Osteocyte (in vitro differentiated cells): ENCODE results near the gene DPEP3. TPM values are rescaled to one million over a fixed set of nuclear protein-coding genes. Genes with fewer than 3 reads are reported as not detected.
A peak's percentile ranks its signal among the peaks of the same experiment; 100 is the strongest.

Source experiments
- DNase-seq: peaks from one replicate; pipeline ENCODE4 v3.0.0; 2021; ENCODE audit warnings: mixed read lengths; ENCODE audit not compliant: unreplicated experiment; ENCODE audit errors: extremely low spot score
- H3K27ac Mint-ChIP-seq: one replicate; pipeline ENCODE4 v1.8.0; 2021; ENCODE audit warnings: mild to moderate bottlenecking, mixed read lengths; ENCODE audit not compliant: unreplicated experiment
- H3K27me3 Mint-ChIP-seq: one replicate; pipeline ENCODE4 v1.8.0; 2021; ENCODE audit warnings: mixed read lengths; ENCODE audit not compliant: unreplicated experiment
- H3K36me3 Mint-ChIP-seq: one replicate; pipeline ENCODE4 v1.8.0; 2021; ENCODE audit warnings: mixed read lengths; ENCODE audit not compliant: unreplicated experiment
- H3K4me1 Mint-ChIP-seq: one replicate; pipeline ENCODE4 v1.8.0; 2021; ENCODE audit warnings: mixed read lengths; ENCODE audit not compliant: unreplicated experiment
- H3K4me3 Mint-ChIP-seq: one replicate; pipeline ENCODE4 v1.8.0; 2021; ENCODE audit warnings: mild to moderate bottlenecking, moderate library complexity, mixed read lengths; ENCODE audit not compliant: unreplicated experiment
- H3K9me3 Mint-ChIP-seq: one replicate; pipeline ENCODE4 v1.8.0; 2021; ENCODE audit warnings: mixed read lengths; ENCODE audit not compliant: unreplicated experiment
- total RNA-seq: library from RNA; stranded (reverse); gene quantifications from 2 replicates; pipeline ENCODE4 v1.2.1, GENCODE V29; 2021
- TF ChIP-seq, protein P1 (sequence below): fragments of 200-600 bp; sonication (generic); IDR thresholded peaks from 2 replicates; pipeline ENCODE4 v1.5.0; 2021; ENCODE audit warnings: antibody characterized with exemption, mild to moderate bottlenecking, moderate library complexity

The DPEP3 gene
- total RNA-seq, 1 donor from 2014 or later: not detected

DNA sequence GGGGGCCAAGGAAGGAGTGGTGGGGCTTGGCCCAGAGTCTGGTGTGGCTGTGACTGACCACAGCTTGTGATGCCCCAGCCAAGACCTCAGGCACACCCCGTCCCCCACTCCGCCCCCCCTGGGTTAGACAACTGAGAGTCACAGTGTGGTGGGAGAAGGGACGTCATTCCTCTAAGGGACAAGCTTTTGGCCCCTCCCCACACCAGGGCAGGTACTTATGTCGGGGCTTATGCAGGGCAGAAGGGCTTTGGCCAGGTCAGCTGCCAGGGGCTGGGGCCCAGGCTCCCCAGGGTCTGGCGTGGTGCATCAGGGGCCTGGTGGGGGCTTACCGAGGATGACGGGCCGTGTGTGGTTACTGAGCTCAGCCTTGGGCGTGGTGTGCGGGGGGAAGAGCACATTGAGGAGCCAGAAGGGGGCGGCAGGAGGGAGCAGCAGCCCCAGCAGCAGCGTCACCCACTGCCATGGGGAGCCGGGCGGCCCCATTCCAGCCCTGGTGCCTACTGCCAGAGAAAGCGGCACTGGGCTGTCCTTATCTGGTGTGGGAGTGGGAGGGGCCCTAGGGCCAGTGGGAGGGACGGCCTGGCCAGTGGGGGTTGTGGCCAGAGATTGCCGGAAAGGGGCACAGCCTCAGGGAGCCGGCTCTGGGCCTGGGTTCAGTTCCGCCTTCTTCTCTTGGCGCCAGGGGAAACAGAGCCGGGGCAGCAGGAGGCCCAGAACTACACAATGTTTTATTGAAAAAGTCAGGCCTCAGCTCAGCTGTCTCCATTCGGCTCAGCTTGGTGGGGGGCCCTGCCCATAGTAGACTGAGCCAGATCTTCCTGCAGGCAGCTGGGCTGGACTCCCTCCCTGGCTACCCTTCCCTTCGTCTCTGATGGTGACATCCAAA is 36.4 kb downstream of the DPEP3 start, which contains the start of gene LCAT:
Gene LCAT, minus strand, starts transcription at position 502 of the 886 bp plus-strand sequence. Its CDS starts 19 bp downstream, at position 483.
- Mint-ChIP-seq H3K4me3 (no peak within 1 kb of the TSS), H3K36me3 (peaks cover 12% of the 10 kb centered on the region), H3K4me1 (peaks cover 3% of the 10 kb centered on the region), H3K27ac (no peak within 1 kb of the TSS), H3K9me3 (no peaks in the 10 kb centered on the region), H3K27me3 (no peaks in the 10 kb centered on the region)
- no peak for DNase-seq
- TF ChIP-seq, protein P1, sequence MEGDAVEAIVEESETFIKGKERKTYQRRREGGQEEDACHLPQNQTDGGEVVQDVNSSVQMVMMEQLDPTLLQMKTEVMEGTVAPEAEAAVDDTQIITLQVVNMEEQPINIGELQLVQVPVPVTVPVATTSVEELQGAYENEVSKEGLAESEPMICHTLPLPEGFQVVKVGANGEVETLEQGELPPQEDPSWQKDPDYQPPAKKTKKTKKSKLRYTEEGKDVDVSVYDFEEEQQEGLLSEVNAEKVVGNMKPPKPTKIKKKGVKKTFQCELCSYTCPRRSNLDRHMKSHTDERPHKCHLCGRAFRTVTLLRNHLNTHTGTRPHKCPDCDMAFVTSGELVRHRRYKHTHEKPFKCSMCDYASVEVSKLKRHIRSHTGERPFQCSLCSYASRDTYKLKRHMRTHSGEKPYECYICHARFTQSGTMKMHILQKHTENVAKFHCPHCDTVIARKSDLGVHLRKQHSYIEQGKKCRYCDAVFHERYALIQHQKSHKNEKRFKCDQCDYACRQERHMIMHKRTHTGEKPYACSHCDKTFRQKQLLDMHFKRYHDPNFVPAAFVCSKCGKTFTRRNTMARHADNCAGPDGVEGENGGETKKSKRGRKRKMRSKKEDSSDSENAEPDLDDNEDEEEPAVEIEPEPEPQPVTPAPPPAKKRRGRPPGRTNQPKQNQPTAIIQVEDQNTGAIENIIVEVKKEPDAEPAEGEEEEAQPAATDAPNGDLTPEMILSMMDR: no peak

DNA sequence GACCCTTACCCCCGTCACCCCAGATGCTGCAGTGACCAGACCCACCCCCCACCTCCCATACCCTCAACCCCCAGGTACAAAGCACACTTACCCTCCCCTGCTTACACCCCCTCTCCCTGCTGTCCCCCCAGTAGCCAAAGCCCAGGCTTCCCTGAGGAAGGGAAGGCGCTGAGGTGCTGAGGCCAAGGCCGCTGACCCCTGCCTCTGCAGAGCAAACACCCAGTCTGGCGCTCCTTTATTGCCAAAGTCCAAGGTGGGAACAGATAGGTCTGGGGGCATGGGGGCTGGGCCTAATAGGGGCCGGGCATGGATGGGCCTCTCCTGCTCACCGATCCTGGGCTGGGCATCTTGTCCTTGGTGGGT is 37.1 kb downstream of the DPEP3 start:
- Mint-ChIP-seq H3K27ac (no peak overlapping the region), H3K27me3 (no peaks in the 10 kb centered on the region), H3K9me3 (no peaks in the 10 kb centered on the region), H3K36me3 (peaks cover 11% of the 10 kb centered on the region), H3K4me3 (no peak overlapping the region), H3K4me1 (peaks cover 3% of the 10 kb centered on the region)
- no peak for DNase-seq
- TF ChIP-seq, protein P1: no peak

DNA sequence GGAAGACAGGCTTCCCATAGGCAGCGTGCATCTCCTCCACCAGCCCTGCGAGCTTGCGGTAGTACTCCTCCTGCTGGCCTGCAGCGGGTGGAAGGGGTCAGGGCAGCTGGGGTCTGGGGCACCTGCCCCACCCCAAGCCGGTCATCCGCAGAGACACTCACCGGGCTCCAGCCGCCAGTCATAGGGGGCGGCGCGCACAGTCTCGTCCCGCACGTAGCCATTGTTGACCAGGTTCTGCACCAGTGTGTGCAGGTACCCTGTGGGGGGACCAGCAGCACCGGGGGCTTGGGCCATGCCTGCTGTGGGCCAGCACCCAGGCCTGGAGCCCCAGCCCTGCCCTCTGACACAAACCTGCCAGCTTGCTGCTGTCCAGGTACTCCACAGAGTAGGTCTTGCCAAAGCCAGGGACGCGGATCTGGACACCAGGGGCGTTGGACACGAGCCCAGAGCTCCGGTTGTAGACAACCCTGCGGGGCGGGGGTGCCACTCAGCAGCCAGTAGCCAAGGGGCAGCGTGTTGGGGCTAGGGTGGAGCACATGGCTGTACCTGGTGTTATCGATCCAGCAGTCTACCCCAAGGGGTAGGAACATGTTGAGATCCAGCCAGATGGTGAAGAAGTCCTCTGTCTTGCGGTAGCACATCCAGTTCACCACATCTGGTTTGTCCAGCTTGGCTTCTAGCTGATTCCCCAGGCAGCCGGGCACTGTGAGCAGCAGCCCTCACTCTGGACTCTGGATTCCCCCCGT is 37.6 kb downstream of the DPEP3 start:
- TF ChIP-seq, protein P1: no peak
- Mint-ChIP-seq H3K27ac (no peak overlapping the region), H3K9me3 (no peaks in the 10 kb centered on the region), H3K4me3 (no peak overlapping the region), H3K27me3 (no peaks in the 10 kb centered on the region), H3K4me1 (peaks cover 3% of the 10 kb centered on the region), H3K36me3 (peaks cover 7% of the 10 kb centered on the region)
- no peak for DNase-seq

GRCh38 chr16:67942200-67942509 is 38.1 kb downstream of the DPEP3 start:
- H3K27ac Mint-ChIP-seq: no peak overlapping the region
- no peak for DNase-seq
- peaks cover 7% of the 10 kb centered on the region for H3K36me3 Mint-ChIP-seq
- H3K4me1 Mint-ChIP-seq: peaks cover 6% of the 10 kb centered on the region
- no peak overlapping the region for H3K4me3 Mint-ChIP-seq
- H3K9me3 Mint-ChIP-seq: no peaks in the 10 kb centered on the region
- TF ChIP-seq, protein P1: peak; percentile 64
- H3K27me3 Mint-ChIP-seq: no peaks in the 10 kb centered on the region
